OCI-LY7 (cell line): Measurements from ENCODE around the gene FOXF1.

Source experiments
- CTCF ChIP-seq: fragments of 200-600 bp; sonication (generic); conservative IDR thresholded peaks from 2 replicates; pipeline ENCODE4 v1.5.1; 2014; ENCODE audit warnings: mild to moderate bottlenecking, antibody characterized with exemption, low read length, moderate library complexity, mixed read lengths
- EZH2phosphoT487 ChIP-seq: fragments of 200-600 bp; sonication (generic); IDR thresholded peaks from 2 replicates; pipeline ENCODE4 v1.6.1; 2018; ENCODE audit warnings: low read depth, borderline replicate concordance, mild to moderate bottlenecking, mixed run types, antibody characterized with exemption, low read length, moderate library complexity, mixed read lengths

DNA sequence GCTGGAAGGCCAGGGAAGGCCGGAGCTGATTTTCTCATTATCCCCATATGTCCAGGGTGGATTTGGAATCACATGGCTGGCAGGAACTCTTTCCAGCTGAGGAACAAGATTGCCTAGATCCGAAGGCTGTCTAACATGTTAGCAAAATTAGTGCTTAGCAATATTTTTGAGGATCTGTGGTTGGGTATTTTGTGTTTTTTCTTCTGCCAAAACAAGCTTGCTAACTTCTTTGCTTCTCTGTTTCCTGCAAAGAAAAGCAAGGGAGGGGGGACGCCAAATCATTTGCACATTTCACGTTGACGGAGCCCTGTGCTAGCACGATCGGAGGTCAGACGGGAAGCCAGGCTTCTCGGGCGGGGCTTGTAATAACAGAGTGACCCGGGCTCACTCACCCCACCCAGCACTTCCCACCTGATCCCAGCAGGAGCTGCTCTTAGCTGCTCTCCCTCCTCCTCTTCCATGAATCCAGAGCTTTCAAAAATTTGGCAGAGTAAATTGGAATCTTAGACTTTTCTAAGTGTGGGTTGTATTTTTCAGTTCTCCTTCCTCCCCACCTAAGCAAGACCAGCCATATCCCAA lies 33.3 kb upstream of the FOXF1 start:
- TF ChIP-seq CTCF (no peak), EZH2phosphoT487 (no peak)
